ENCODE data around the gene KRTAP10-11.
"Not testable (repeated sequence)": the region's sequence is repeated elsewhere in the genome, so short reads cannot be mapped to it uniquely, and the experiment has no call there.

Gene KRTAP10-11

GRCh38 chr21:44646366-44647221, at the start of gene KRTAP10-11:
Gene KRTAP10-11 (plus strand): TSS chr21:44646414. CDS start chr21:44646459, 45 bp downstream.
- H3K4me3 ChIP-seq (replicated peaks in 1 of 2; ENCODE audit: low read depth in 2 of 2, low read length in 2 of 2); DNase-seq (ENCODE audit: low read depth in 2 of 2): not testable (repeated sequence)

GRCh38 chr21:44598061-44598460, 48.2 kb upstream of the KRTAP10-11 start:
- DNase-seq (ENCODE audit: low read depth in 2 of 2), result no peak
- no peak overlapping the region for H3K4me3 ChIP-seq (replicated peaks in 1 of 2; ENCODE audit: low read depth in 2 of 2, low read length in 2 of 2)
- no peak for TF ChIP-seq CTCF (IDR thresholded peaks at IDR 0.05; ENCODE audit: low read depth, low read length)

GRCh38 chr21:44599264-44600029, 46.8 kb upstream of the KRTAP10-11 start:
- no peak overlapping the region for H3K4me3 ChIP-seq (replicated peaks in 1 of 2; ENCODE audit: low read depth in 2 of 2, low read length in 2 of 2)
- no peak for TF ChIP-seq CTCF (IDR thresholded peaks at IDR 0.05; ENCODE audit: low read depth, low read length)
- DNase-seq (ENCODE audit: low read depth in 2 of 2), result no peak

- not testable (repeated sequence) for DNase-seq (ENCODE audit: low read depth in 2 of 2); H3K4me3 ChIP-seq (replicated peaks in 1 of 2; ENCODE audit: low read depth in 2 of 2, low read length in 2 of 2)
Observed at GRCh38 chr21:44600118-44600978, 45.9 kb upstream of the KRTAP10-11 start, which contains the start of gene KRTAP10-7. Gene KRTAP10-7 (plus strand): TSS chr21:44600597. CDS start chr21:44600622, 25 bp downstream.

GRCh38 chr21:44601091-44601490, 45.1 kb upstream of the KRTAP10-11 start:
- H3K4me3 ChIP-seq (replicated peaks in 1 of 2; ENCODE audit: low read depth in 2 of 2, low read length in 2 of 2); DNase-seq (ENCODE audit: low read depth in 2 of 2): not testable (repeated sequence)

GRCh38 chr21:44601596-44602462, 44.4 kb upstream of the KRTAP10-11 start:
- no peak overlapping the region for H3K4me3 ChIP-seq (replicated peaks in 1 of 2; ENCODE audit: low read depth in 2 of 2, low read length in 2 of 2)
- TF ChIP-seq CTCF (IDR thresholded peaks at IDR 0.05; ENCODE audit: low read depth, low read length), result no peak
- no peak for DNase-seq (ENCODE audit: low read depth in 2 of 2)

GRCh38 chr21:44602463-44602850, 43.8 kb upstream of the KRTAP10-11 start:
- TF ChIP-seq CTCF (IDR thresholded peaks at IDR 0.05; ENCODE audit: low read depth, low read length), result no peak
- no peak overlapping the region for H3K4me3 ChIP-seq (replicated peaks in 1 of 2; ENCODE audit: low read depth in 2 of 2, low read length in 2 of 2)

More at GRCh38 chr21:44602463-44602850, 43.8 kb upstream of the KRTAP10-11 start:
- no peak for DNase-seq (ENCODE audit: low read depth in 2 of 2)
